ENCODE measurements around the gene COLEC12. TPM values are rescaled to one million over a fixed set of nuclear protein-coding genes. Genes with fewer than 3 reads are reported as not detected.

The COLEC12 gene
- polyA plus RNA-seq, 3 donors = 0.21 to 0.47 (median 0.35) TPM

DNA sequence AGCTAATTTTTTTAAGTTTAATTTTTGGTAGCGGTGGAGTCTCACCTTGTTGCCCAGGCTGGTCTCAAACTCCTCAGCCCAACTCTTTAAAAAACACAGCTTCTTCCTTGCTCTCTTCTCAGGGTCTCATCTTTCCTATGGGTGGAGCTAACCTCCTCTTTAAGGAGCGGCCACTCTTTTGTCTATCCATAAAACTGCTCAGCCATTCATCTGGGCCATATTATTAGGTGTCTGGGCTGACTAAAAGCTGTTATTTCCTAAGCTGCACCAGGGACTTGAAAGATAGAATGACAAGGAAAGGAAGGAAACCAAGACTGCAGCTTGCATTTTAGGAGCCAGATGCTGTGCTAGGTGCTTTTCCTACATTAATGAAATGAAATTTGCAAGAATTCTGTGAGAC, 196.9 kb downstream of the COLEC12 start:
- H3K27ac ChIP-seq (ENCODE audit: low read depth in 1 of 2, low read length in 2 of 2) = no peak overlapping the region
- no peaks in the 10 kb centered on the region for H3K4me1 ChIP-seq (ENCODE audit: control insufficient read depth in 1 of 2, insufficient read depth in 2 of 2, low read length in 2 of 2)
- Mint-ChIP-seq H3K9me3 (no peaks in the 10 kb centered on the region), H3K36me3 (no peaks in the 10 kb centered on the region), H3K4me1 (no peaks in the 10 kb centered on the region), H3K27ac (no peak overlapping the region), H3K4me3 (no peak overlapping the region), H3K27me3 (ENCODE audit: low read depth in 3 of 3) (peaks cover 0 to 4% (median 4%) of the 10 kb centered on the region in 3 donors)
- no peaks in the 10 kb centered on the region for H3K9me3 ChIP-seq (replicated peaks in 1 of 2; ENCODE audit: control insufficient read depth in 1 of 2, insufficient read depth in 1 of 2, low read length in 2 of 2)
- H4K20me1 ChIP-seq (ENCODE audit: insufficient read depth, low read length) = no peaks in the 10 kb centered on the region
- no peaks in the 10 kb centered on the region for H3K36me3 ChIP-seq (replicated peaks in 1 of 2; ENCODE audit: control insufficient read depth in 1 of 2, insufficient read depth in 2 of 2, low read length in 2 of 2)
- no peak for DNase-seq
- no peaks in the 10 kb centered on the region for H3K79me2 ChIP-seq (ENCODE audit: insufficient read depth, low read length)
- no peak overlapping the region for H3K4me2 ChIP-seq (replicated peaks; ENCODE audit: extremely low read depth, low read length, poor library complexity, severe bottlenecking)
- no CpG with 5 or more reads among the region's 2 CpGs for WGBS (ENCODE audit: insufficient coverage)
- H3K9ac ChIP-seq (ENCODE audit: insufficient read depth, low read length, poor library complexity, severe bottlenecking) = no peak overlapping the region
- H2AFZ ChIP-seq (ENCODE audit: insufficient read depth, low read depth, low read length, poor library complexity, severe bottlenecking) = no peak overlapping the region
- no peak overlapping the region for H3K4me3 ChIP-seq (replicated peaks in 1 of 3; ENCODE audit: low read depth in 2 of 3, low read length in 3 of 3)
- TF ChIP-seq, protein P1, sequence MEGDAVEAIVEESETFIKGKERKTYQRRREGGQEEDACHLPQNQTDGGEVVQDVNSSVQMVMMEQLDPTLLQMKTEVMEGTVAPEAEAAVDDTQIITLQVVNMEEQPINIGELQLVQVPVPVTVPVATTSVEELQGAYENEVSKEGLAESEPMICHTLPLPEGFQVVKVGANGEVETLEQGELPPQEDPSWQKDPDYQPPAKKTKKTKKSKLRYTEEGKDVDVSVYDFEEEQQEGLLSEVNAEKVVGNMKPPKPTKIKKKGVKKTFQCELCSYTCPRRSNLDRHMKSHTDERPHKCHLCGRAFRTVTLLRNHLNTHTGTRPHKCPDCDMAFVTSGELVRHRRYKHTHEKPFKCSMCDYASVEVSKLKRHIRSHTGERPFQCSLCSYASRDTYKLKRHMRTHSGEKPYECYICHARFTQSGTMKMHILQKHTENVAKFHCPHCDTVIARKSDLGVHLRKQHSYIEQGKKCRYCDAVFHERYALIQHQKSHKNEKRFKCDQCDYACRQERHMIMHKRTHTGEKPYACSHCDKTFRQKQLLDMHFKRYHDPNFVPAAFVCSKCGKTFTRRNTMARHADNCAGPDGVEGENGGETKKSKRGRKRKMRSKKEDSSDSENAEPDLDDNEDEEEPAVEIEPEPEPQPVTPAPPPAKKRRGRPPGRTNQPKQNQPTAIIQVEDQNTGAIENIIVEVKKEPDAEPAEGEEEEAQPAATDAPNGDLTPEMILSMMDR (IDR thresholded peaks at IDR 0.05) = no peak
- H3K27me3 ChIP-seq (ENCODE audit: control insufficient read depth in 2 of 2, insufficient read depth in 2 of 2, low read length in 2 of 2) = no peaks in the 10 kb centered on the region
- intact Hi-C loops (cut with micrococcal nuclease) = no loop called here

DNA sequence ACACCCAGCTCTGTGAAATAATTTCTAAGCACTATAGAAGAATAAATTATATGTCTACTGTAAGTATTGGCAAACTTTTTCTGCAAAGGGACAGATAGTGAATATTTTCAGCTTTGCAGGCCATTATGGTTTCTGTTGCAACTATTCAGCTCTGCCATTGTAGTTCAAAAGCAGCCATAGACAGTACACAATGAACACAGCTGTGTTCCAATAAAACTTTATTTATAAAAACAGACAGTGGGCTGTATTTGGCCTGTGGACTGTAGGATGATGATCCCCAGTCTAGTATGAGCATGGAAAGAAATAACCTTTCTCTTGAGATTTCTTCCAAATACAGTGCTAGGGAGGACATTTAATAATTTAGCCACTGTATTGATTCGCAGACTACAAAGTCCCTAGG, 197.5 kb downstream of the COLEC12 start:
- H3K36me3 Mint-ChIP-seq = no peaks in the 10 kb centered on the region
- H3K4me1 ChIP-seq (ENCODE audit: control insufficient read depth in 1 of 2, insufficient read depth in 2 of 2, low read length in 2 of 2) = no peaks in the 10 kb centered on the region
- intact Hi-C loops (cut with micrococcal nuclease) = no loop called here
- no peak overlapping the region for H2AFZ ChIP-seq (ENCODE audit: insufficient read depth, low read depth, low read length, poor library complexity, severe bottlenecking)
- H3K36me3 ChIP-seq (replicated peaks in 1 of 2; ENCODE audit: control insufficient read depth in 1 of 2, insufficient read depth in 2 of 2, low read length in 2 of 2) = no peaks in the 10 kb centered on the region
- H3K27me3 Mint-ChIP-seq (ENCODE audit: low read depth in 3 of 3) = peaks cover 0 to 4% (median 4%) of the 10 kb centered on the region in 3 donors
- no peak overlapping the region for H3K4me3 ChIP-seq (replicated peaks in 1 of 3; ENCODE audit: low read depth in 2 of 3, low read length in 3 of 3)
- no peaks in the 10 kb centered on the region for H3K79me2 ChIP-seq (ENCODE audit: insufficient read depth, low read length)
- H3K9ac ChIP-seq (ENCODE audit: insufficient read depth, low read length, poor library complexity, severe bottlenecking) = no peak overlapping the region
- H3K27ac Mint-ChIP-seq = no peak overlapping the region
- no peaks in the 10 kb centered on the region for H3K9me3 ChIP-seq (replicated peaks in 1 of 2; ENCODE audit: control insufficient read depth in 1 of 2, insufficient read depth in 1 of 2, low read length in 2 of 2)
- H3K27ac ChIP-seq (ENCODE audit: low read depth in 1 of 2, low read length in 2 of 2) = no peak overlapping the region
- H3K9me3 Mint-ChIP-seq = no peaks in the 10 kb centered on the region
- H3K4me3 Mint-ChIP-seq = no peak overlapping the region
- H3K27me3 ChIP-seq (ENCODE audit: control insufficient read depth in 2 of 2, insufficient read depth in 2 of 2, low read length in 2 of 2) = no peaks in the 10 kb centered on the region
- no peak for DNase-seq
- H3K4me1 Mint-ChIP-seq = no peaks in the 10 kb centered on the region
- no peak overlapping the region for H3K4me2 ChIP-seq (replicated peaks; ENCODE audit: extremely low read depth, low read length, poor library complexity, severe bottlenecking)
- no CpG with 5 or more reads among the region's 1 CpG for WGBS (ENCODE audit: insufficient coverage)
- TF ChIP-seq, protein P1 (IDR thresholded peaks at IDR 0.05) = no peak
- H4K20me1 ChIP-seq (ENCODE audit: insufficient read depth, low read length) = no peaks in the 10 kb centered on the region

All from CD14-positive monocyte (primary cell).